ENCODE measurements around the gene ELOF1. TPM values are rescaled to one million over a fixed set of nuclear protein-coding genes. Genes with fewer than 3 reads are reported as not detected.

The ELOF1 gene
- total RNA-seq, 2 experiments from 2014 or later = 41.3 to 45.7 TPM

DNA sequence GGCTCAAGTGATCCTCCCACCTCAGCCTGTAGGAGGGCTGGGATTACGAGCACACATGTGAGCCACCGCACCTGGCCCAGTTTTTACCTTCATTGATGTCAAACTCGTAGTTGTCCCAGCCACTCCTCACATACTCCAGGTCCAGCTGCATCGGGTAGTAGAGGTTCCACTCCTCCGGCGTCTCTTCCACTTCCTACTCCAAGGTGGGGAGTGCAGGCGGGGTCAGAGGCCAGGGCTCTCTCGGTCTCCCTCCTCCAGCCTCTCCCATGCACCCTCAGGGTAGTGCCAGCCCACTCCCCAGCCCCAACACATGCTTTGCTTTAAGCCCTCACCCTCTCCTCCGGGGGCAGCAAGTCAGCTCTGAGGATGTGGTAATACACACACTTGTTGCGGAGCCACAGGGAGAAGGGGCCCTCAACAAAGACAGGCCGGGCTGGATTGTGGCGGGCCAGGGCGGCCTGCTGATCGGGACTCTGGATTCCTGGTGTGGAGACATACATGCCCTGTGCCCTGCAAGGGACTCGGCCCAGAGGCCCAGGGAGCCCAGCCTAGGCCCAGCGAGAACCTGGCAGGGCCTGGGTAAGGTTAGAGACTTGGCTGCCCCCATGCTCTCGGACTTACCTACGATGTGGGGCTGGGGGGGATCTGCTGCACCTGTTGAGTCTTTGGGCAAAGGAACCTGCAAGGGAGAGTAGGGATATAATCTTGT is 51.5 kb downstream of the ELOF1 start:
- no peaks in the 10 kb centered on the region for H3K27me3 Mint-ChIP-seq
- intact Hi-C loops (cut with micrococcal nuclease) = no loop called here
- ChIA-PET POLR2A (interaction anchor here (1.1 to 1.8 kb wide), 2 partner anchors 25 to 52 kb away, joined by 4 to 8 read pairs; partner anchors contain the start of gene ELOF1), CTCF (interaction anchor here (1.2 kb wide), 1 partner anchor 15 kb away, joined by 3 read pairs; no protein-coding TSS in a partner anchor)
- DNase-seq (no peak), ATAC-seq (no peak)
- H3K27ac Mint-ChIP-seq = peak overlapping the region; percentile 25
- H3K4me3 Mint-ChIP-seq = peak overlapping the region; percentile 86
- H3K9me3 Mint-ChIP-seq = no peaks in the 10 kb centered on the region
- TF ChIP-seq, protein P1, sequence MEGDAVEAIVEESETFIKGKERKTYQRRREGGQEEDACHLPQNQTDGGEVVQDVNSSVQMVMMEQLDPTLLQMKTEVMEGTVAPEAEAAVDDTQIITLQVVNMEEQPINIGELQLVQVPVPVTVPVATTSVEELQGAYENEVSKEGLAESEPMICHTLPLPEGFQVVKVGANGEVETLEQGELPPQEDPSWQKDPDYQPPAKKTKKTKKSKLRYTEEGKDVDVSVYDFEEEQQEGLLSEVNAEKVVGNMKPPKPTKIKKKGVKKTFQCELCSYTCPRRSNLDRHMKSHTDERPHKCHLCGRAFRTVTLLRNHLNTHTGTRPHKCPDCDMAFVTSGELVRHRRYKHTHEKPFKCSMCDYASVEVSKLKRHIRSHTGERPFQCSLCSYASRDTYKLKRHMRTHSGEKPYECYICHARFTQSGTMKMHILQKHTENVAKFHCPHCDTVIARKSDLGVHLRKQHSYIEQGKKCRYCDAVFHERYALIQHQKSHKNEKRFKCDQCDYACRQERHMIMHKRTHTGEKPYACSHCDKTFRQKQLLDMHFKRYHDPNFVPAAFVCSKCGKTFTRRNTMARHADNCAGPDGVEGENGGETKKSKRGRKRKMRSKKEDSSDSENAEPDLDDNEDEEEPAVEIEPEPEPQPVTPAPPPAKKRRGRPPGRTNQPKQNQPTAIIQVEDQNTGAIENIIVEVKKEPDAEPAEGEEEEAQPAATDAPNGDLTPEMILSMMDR (IDR thresholded peaks at IDR 0.05) = no peak
- peaks cover 12% of the 10 kb centered on the region for H3K4me1 Mint-ChIP-seq (ENCODE audit: low read depth)
- peaks cover 20% of the 10 kb centered on the region for H3K36me3 Mint-ChIP-seq (ENCODE audit: low read depth)

DNA sequence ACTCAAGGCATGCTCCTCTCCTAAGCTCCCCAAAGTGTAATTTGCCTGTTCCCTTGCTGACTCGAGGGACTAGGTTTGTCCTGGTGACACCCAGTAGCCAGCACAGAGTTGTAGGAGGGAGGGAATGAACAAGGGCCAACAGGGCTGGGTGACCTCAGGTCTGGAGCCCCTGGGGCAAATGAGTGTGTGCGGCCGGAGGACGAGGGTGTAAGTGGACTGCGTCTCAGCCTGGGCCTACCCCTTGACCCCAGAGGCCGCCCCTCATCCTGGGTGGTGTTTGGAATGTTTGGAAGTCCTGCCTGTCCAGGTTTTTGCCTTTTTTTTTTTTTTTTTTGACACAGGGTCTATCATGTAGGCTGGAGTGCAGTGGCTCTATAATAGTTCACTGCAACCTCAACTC is 52.1 kb downstream of the ELOF1 start:
- peak overlapping the region; percentile 86 for H3K4me3 Mint-ChIP-seq
- TF ChIP-seq, protein P1 (IDR thresholded peaks at IDR 0.05) = no peak
- intact Hi-C loops (cut with micrococcal nuclease) = no loop called here
- ATAC-seq = no peak
- peaks cover 20% of the 10 kb centered on the region for H3K36me3 Mint-ChIP-seq (ENCODE audit: low read depth)
- no peak for DNase-seq
- peak overlapping the region; percentile 91 for H3K27ac Mint-ChIP-seq
- peaks cover 12% of the 10 kb centered on the region for H3K4me1 Mint-ChIP-seq (ENCODE audit: low read depth)
- no peaks in the 10 kb centered on the region for H3K9me3 Mint-ChIP-seq
- POLR2A ChIA-PET = interaction anchor here (0.9 to 1.8 kb wide), 4 partner anchors 11 to 53 kb away, joined by 3 to 8 read pairs (median 4); partner anchors contain the start of genes ECSIT and ELOF1
- no peaks in the 10 kb centered on the region for H3K27me3 Mint-ChIP-seq
- CTCF ChIA-PET = interaction anchor here (1.2 kb wide), 1 partner anchor 16 kb away, joined by 3 read pairs; no protein-coding TSS in a partner anchor

DNA sequence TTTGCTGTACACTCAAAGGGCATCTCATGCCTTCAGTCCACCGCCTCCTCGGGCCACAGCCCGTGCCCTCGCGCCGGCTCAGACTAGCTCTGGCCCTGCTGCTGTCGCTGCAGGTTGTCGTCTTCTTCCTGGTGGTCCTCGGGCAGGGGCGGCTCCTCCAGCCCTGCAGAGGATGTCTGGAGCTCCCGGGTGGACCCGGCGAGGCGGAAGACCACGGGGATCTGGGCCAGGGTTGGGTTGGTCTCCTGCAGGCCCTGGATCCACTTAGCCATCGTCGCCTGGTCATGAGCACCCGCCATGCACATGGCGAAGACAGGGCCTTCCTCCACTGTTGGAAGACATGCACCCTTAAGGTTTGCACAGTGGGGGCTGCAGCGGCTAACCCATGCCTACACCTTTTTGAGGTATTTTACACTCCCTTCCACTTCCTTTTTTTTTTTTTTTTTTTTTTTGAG is 52.9 kb downstream of the ELOF1 start:
- POLR2A ChIA-PET = interaction anchor here (0.9 to 1.8 kb wide), 3 partner anchors 12 to 24 kb away, joined by 3 to 8 read pairs (median 3); partner anchors contain the start of gene ECSIT
- H3K4me3 Mint-ChIP-seq = peak overlapping the region; percentile 86
- H3K9me3 Mint-ChIP-seq = no peaks in the 10 kb centered on the region
- H3K27me3 Mint-ChIP-seq = no peaks in the 10 kb centered on the region
- intact Hi-C loops (cut with micrococcal nuclease) = no loop called here
- peak overlapping the region; percentile 91 for H3K27ac Mint-ChIP-seq
- TF ChIP-seq, protein P1 (IDR thresholded peaks at IDR 0.05) = no peak
- CTCF ChIA-PET = interaction anchor here (1.2 kb wide), 1 partner anchor 17 kb away, joined by 3 read pairs; no protein-coding TSS in a partner anchor
- peak; percentile 23 for ATAC-seq
- peaks cover 12% of the 10 kb centered on the region for H3K4me1 Mint-ChIP-seq (ENCODE audit: low read depth)
- H3K36me3 Mint-ChIP-seq (ENCODE audit: low read depth) = peaks cover 20% of the 10 kb centered on the region
- DNase-seq = no peak

DNA sequence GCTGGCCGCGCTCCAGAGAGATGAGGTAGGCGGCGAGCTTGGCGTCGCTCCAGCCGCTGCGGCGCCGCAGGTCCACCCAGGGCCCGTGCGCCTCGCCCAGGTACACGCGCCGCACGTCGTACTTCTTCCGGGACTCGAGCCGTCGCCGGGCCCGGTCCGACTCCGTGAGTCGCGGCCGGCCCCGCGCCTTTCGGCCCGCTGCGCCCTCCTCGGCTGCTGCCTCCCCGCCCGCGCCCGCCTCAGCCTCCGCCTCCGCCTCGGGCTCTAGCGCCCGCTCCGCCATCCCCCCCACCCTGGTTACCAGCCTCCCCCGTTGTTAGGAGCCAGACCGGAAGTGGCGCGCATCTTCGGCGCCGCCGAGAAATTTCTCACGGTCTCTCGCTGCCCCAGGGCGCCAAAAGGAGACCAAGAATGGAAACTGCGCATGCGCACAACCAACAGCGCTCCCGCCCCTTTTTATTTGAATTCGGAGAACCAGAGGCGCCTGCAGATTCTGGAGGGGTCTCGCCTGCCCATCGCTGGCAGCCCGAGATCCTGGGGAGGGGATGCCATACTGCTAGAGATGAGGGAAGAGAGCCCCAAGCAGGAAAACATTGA is 53.4 kb downstream of the ELOF1 start, which contains the start of gene ZNF653:
TSS of gene ZNF653 (minus strand) at position 336 of the 597 bp plus-strand sequence. CDS start at position 283, 53 bp downstream.
- H3K4me1 Mint-ChIP-seq (ENCODE audit: low read depth) = peaks cover 12% of the 10 kb centered on the region
- peaks cover 17% of the 10 kb centered on the region for H3K36me3 Mint-ChIP-seq (ENCODE audit: low read depth)
- no peaks in the 10 kb centered on the region for H3K9me3 Mint-ChIP-seq
- peak within 1 kb of the TSS; percentile 91 for H3K27ac Mint-ChIP-seq
- H3K4me3 Mint-ChIP-seq = peak within 1 kb of the TSS; percentile 86
- DNase-seq (peak; percentile 96), ATAC-seq (peak; percentile 68)
- no peaks in the 10 kb centered on the region for H3K27me3 Mint-ChIP-seq
- ChIA-PET CTCF (no interaction called here), POLR2A (interaction anchor here (0.6 to 1.8 kb wide), 3 partner anchors 23 to 239 kb away, joined by 3 to 8 read pairs (median 4); partner anchors contain the start of gene ECSIT)
- TF ChIP-seq, protein P1 (IDR thresholded peaks at IDR 0.05) = no peak
- intact Hi-C loops (cut with micrococcal nuclease) = no loop called here
